Fibroblast of pulmonary artery (primary cell): ENCODE data around the gene REXO2.

Experiments used
- DNase-seq: peaks from one replicate; pipeline ENCODE4 v3.0.0-alpha.2; 2010; ENCODE audit warnings: low read depth
- H3K4me3 ChIP-seq: replicated peaks from 2 replicates; pipeline ENCODE4 v1.5.1; 2011; ENCODE audit warnings: low read depth, mild to moderate bottlenecking, control low read depth, low read length, moderate library complexity
- TF ChIP-seq, protein P1 (sequence below): IDR thresholded peaks from 2 replicates; pipeline ENCODE4 v1.5.1; 2011; ENCODE audit warnings: mild to moderate bottlenecking, control low read depth, low read length, inconsistent platforms; ENCODE audit errors: missing control alignments

The REXO2 gene

GRCh38 chr11:114479331-114479730 lies 40.1 kb downstream of the REXO2 start:
- peak; percentile 13 for DNase-seq

GRCh38 chr11:114482114-114482513 lies 42.8 kb downstream of the REXO2 start:
- no peak overlapping the region for H3K4me3 ChIP-seq
- TF ChIP-seq, protein P1, sequence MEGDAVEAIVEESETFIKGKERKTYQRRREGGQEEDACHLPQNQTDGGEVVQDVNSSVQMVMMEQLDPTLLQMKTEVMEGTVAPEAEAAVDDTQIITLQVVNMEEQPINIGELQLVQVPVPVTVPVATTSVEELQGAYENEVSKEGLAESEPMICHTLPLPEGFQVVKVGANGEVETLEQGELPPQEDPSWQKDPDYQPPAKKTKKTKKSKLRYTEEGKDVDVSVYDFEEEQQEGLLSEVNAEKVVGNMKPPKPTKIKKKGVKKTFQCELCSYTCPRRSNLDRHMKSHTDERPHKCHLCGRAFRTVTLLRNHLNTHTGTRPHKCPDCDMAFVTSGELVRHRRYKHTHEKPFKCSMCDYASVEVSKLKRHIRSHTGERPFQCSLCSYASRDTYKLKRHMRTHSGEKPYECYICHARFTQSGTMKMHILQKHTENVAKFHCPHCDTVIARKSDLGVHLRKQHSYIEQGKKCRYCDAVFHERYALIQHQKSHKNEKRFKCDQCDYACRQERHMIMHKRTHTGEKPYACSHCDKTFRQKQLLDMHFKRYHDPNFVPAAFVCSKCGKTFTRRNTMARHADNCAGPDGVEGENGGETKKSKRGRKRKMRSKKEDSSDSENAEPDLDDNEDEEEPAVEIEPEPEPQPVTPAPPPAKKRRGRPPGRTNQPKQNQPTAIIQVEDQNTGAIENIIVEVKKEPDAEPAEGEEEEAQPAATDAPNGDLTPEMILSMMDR = no peak
- DNase-seq = no peak

More at GRCh38 chr11:114479331-114479730, 40.1 kb downstream of the REXO2 start:
- TF ChIP-seq, protein P1 = no peak
- no peak overlapping the region for H3K4me3 ChIP-seq

GRCh38 chr11:114483929-114484328 lies 44.7 kb downstream of the REXO2 start:
- DNase-seq = no peak
- TF ChIP-seq, protein P1 = no peak

GRCh38 chr11:114496915-114497314 lies 57.6 kb downstream of the REXO2 start:
- no peak for DNase-seq
- TF ChIP-seq, protein P1 = no peak
- no peak overlapping the region for H3K4me3 ChIP-seq

More at GRCh38 chr11:114483929-114484328, 44.7 kb downstream of the REXO2 start:
- no peak overlapping the region for H3K4me3 ChIP-seq

DNA sequence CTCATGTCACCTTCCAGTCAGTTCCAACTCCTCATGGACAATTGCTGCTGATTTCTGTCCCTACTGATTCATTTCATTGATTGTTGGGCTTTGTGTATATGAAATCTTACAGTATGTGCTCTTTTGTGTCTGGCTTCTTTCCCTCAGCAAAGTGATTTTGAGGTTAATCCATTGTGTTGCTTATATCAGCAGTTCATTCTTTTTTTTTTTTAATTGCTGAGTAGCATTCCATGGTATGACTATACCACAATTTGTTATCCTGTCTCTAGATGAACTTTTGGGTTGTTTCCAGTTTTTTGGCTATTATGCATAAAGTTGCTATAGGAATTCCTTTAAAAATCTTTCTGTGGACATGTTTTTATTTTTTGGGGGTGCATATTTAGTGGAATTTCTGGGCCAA lies 60.5 kb downstream of the REXO2 start:
- H3K4me3 ChIP-seq = no peak overlapping the region
- TF ChIP-seq, protein P1 = no peak
- peak; percentile 19 for DNase-seq
